ACC112 (cell line): Measurements from ENCODE around the gene TMX3.

ENCODE experiments used
- H2AFZ ChIP-seq: fragments of 200-600 bp; sonication (generic); one replicate; pipeline ENCODE4 v1.6.0; 2017; ENCODE audit warnings: antibody characterized with exemption, low read length; ENCODE audit not compliant: unreplicated experiment
- H3K27ac ChIP-seq: fragments of 200-600 bp; sonication (generic); 2 replicates; pipeline ENCODE4 v1.5.1; 2014; ENCODE audit warnings: low read depth, mild to moderate bottlenecking, antibody characterized with exemption, low read length, moderate library complexity
- H3K27me3 ChIP-seq: fragments of 200-600 bp; sonication (generic); 2 replicates; pipeline ENCODE4 v1.6.1; 2014; ENCODE audit warnings: mild to moderate bottlenecking, antibody characterized with exemption, low read length, moderate library complexity, mixed read lengths; ENCODE audit not compliant: insufficient read depth
- H3K36me3 ChIP-seq: fragments of 200-600 bp; sonication (generic); 2 replicates; pipeline ENCODE4 v1.6.1; 2016; ENCODE audit warnings: mild to moderate bottlenecking, antibody characterized with exemption, low read length, moderate library complexity, mixed read lengths; ENCODE audit not compliant: insufficient read depth
- H3K4me1 ChIP-seq: fragments of 200-600 bp; sonication (generic); one replicate; pipeline ENCODE4 v1.6.1; 2016; ENCODE audit warnings: low read length, mixed read lengths; ENCODE audit not compliant: insufficient read depth, unreplicated experiment, control insufficient read depth
- H3K4me3 ChIP-seq: fragments of 200-600 bp; sonication (generic); 2 replicates; pipeline ENCODE4 v1.5.1; 2014; ENCODE audit warnings: mild to moderate bottlenecking, low read depth, low read length
- H3K79me2 ChIP-seq: fragments of 200-600 bp; sonication (generic); one replicate; pipeline ENCODE4 v1.6.0; 2016; ENCODE audit warnings: low read length; ENCODE audit not compliant: control insufficient read depth, unreplicated experiment, insufficient read depth

TMX3 gene

GRCh38 chr18:68713131-68713530 lies 1.8 kb downstream of the TMX3 start:
- Histone ChIP-seq H3K4me1 (peaks cover 22% of the 10 kb centered on the region), H3K27me3 (no peaks in the 10 kb centered on the region), H3K27ac (no peak overlapping the region), H2AFZ (no peak overlapping the region), H3K79me2 (peaks cover 56% of the 10 kb centered on the region), H3K36me3 (peaks cover 50% of the 10 kb centered on the region), H3K4me3 (peak overlapping the region; percentile 94)

DNA sequence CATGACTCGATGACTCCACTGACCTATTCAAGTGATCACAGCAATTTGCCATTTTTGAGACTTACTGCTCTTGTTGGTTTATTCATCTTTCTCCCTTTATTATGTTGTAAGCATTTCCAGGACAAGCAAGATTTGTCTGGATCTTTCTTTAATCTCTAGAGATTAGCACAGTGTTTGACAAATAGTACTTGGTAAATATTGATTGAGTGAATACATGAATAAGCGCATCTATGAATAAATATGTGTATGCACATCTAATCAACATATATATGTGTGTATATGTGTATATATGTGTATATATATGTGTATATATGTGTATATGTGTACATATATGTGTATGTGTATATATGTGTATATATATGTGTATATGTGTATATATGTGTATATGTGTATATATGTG lies 7.3 kb downstream of the TMX3 start:
- H3K4me1 ChIP-seq = peaks cover 34% of the 10 kb centered on the region

GRCh38 chr18:68705119-68705518 lies 9.8 kb downstream of the TMX3 start:
- peaks cover 33% of the 10 kb centered on the region for H3K36me3 ChIP-seq

More for the DNA sequence above, 7.3 kb downstream of the TMX3 start:
- no peak overlapping the region for H3K4me3 ChIP-seq
- H3K79me2 ChIP-seq = peaks cover 58% of the 10 kb centered on the region
- peaks cover 53% of the 10 kb centered on the region for H3K36me3 ChIP-seq
- no peaks in the 10 kb centered on the region for H3K27me3 ChIP-seq
- H2AFZ ChIP-seq = no peak overlapping the region
- H3K27ac ChIP-seq = no peak overlapping the region

GRCh38 chr18:68703326-68703725 lies 11.6 kb downstream of the TMX3 start:
- H3K4me1 ChIP-seq = peaks cover 27% of the 10 kb centered on the region
- H3K27me3 ChIP-seq = no peaks in the 10 kb centered on the region
- no peak overlapping the region for H3K27ac ChIP-seq
- peaks cover 21% of the 10 kb centered on the region for H3K36me3 ChIP-seq
- H2AFZ ChIP-seq = no peak overlapping the region
- H3K4me3 ChIP-seq = no peak overlapping the region
- H3K79me2 ChIP-seq = peaks cover 42% of the 10 kb centered on the region

More at GRCh38 chr18:68705119-68705518, 9.8 kb downstream of the TMX3 start:
- Histone ChIP-seq H3K4me3 (no peak overlapping the region), H2AFZ (no peak overlapping the region), H3K27me3 (no peaks in the 10 kb centered on the region), H3K4me1 (peaks cover 31% of the 10 kb centered on the region), H3K27ac (no peak overlapping the region), H3K79me2 (peaks cover 50% of the 10 kb centered on the region)

DNA sequence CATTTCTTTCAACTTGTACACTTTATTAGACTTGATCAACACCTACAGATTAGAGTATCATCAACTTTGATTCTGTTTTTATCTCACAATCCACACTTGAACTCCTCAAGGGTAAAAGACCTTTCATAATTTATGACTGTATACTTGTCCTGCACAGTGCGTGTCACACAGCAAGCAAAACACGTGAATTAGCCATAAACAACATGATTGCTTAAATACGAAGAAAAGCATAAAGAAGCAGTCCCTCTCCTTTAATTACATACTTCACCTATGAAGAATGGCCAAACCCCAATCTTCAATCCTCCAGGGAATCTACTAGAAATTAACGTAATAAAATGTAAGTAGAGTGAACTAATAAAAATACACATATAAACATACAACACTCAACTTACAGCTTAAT lies 13.6 kb downstream of the TMX3 start:
- H3K27me3 ChIP-seq = no peaks in the 10 kb centered on the region
- no peak overlapping the region for H2AFZ ChIP-seq
- peaks cover 30% of the 10 kb centered on the region for H3K79me2 ChIP-seq
- peaks cover 14% of the 10 kb centered on the region for H3K4me1 ChIP-seq
- H3K27ac ChIP-seq = no peak overlapping the region
- H3K4me3 ChIP-seq = no peak overlapping the region
- H3K36me3 ChIP-seq = peaks cover 28% of the 10 kb centered on the region

- Histone ChIP-seq H3K4me3 (no peak overlapping the region), H3K4me1 (no peaks in the 10 kb centered on the region), H3K27me3 (no peaks in the 10 kb centered on the region), H3K79me2 (peaks cover 21% of the 10 kb centered on the region), H2AFZ (no peak overlapping the region), H3K36me3 (peaks cover 42% of the 10 kb centered on the region), H3K27ac (peak overlapping the region; percentile 49)
Observed at GRCh38 chr18:68699043-68699442, 15.9 kb downstream of the TMX3 start.

- peaks cover 54% of the 10 kb centered on the region for H3K36me3 ChIP-seq
- H3K27me3 ChIP-seq = no peaks in the 10 kb centered on the region
- no peak overlapping the region for H3K27ac ChIP-seq
- H2AFZ ChIP-seq = no peak overlapping the region
- no peaks in the 10 kb centered on the region for H3K4me1 ChIP-seq
- H3K4me3 ChIP-seq = no peak overlapping the region
- H3K79me2 ChIP-seq = peaks cover 8% of the 10 kb centered on the region
Observed at GRCh38 chr18:68696937-68697336, 18.0 kb downstream of the TMX3 start.

- H3K4me3 ChIP-seq = no peak overlapping the region
- no peaks in the 10 kb centered on the region for H3K79me2 ChIP-seq
- no peak overlapping the region for H2AFZ ChIP-seq
- no peak overlapping the region for H3K27ac ChIP-seq
- peaks cover 62% of the 10 kb centered on the region for H3K36me3 ChIP-seq
- no peaks in the 10 kb centered on the region for H3K4me1 ChIP-seq
- no peaks in the 10 kb centered on the region for H3K27me3 ChIP-seq
Observed at GRCh38 chr18:68694316-68694715, 20.6 kb downstream of the TMX3 start.

DNA sequence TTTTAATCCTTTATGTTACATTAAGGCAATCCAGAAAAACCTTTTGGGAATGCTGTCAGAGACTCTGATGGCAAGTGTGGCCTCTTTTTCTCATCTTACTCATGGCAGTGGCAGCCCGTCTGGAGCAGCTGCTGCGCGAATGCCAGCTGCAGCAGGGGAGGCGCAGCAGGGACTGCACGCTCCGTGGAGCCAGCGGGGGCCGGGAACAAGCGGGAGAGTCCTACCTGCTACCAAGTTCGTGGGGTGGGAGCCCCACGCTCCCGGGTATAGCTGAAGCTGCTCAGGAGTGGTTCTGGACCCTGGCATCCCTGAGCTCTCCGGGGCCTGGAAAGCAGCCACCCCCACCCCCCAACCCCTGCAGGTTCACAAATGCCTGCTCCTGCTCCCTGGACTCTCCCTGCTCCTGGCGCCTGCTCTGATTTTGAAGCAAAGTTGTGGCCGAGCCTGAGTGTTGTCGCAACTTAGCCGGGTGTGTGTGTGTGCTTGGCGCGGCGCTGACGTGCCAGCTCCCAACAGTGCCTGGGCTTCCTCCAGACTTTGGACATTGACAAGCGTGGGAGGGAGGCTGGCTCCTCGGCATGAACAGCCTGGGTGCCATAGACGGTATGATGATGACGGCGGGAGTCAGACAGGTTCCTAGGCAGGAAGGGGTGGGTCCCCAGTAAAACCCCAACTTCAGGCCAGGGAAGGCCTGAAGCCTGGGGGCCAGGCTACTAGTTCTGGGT lies 21.7 kb downstream of the TMX3 start:
- no peaks in the 10 kb centered on the region for H3K27me3 ChIP-seq
- H3K27ac ChIP-seq = no peak overlapping the region
- H3K36me3 ChIP-seq = peaks cover 58% of the 10 kb centered on the region
- no peak overlapping the region for H2AFZ ChIP-seq
- no peaks in the 10 kb centered on the region for H3K79me2 ChIP-seq
- no peaks in the 10 kb centered on the region for H3K4me1 ChIP-seq
- no peak overlapping the region for H3K4me3 ChIP-seq

- H3K4me3 ChIP-seq = no peak overlapping the region
- no peak overlapping the region for H3K27ac ChIP-seq
- peaks cover 2% of the 10 kb centered on the region for H3K4me1 ChIP-seq
- H3K79me2 ChIP-seq = no peaks in the 10 kb centered on the region
- H2AFZ ChIP-seq = no peak overlapping the region
- peaks cover 22% of the 10 kb centered on the region for H3K36me3 ChIP-seq
- no peaks in the 10 kb centered on the region for H3K27me3 ChIP-seq
Observed at GRCh38 chr18:68679528-68679927, 35.4 kb downstream of the TMX3 start.

GRCh38 chr18:68676913-68677312 lies 38.0 kb downstream of the TMX3 start:
- Histone ChIP-seq H3K27ac (no peak overlapping the region), H3K4me3 (no peak overlapping the region), H3K79me2 (no peaks in the 10 kb centered on the region), H2AFZ (no peak overlapping the region), H3K36me3 (peaks cover 7% of the 10 kb centered on the region), H3K4me1 (peaks cover 2% of the 10 kb centered on the region), H3K27me3 (no peaks in the 10 kb centered on the region)
